IgD-negative memory B cell (primary cell): ENCODE results near the gene THOC6. TPM values are rescaled to one million over a fixed set of nuclear protein-coding genes. Genes with fewer than 3 reads are reported as not detected.

ENCODE experiments used
- H3K27ac Mint-ChIP-seq, 3 donors: one replicate each; pipeline ENCODE4 v1.8.0; 2020 to 2022; ENCODE audit warnings: mild to moderate bottlenecking in 3 of 3, mixed read lengths in 3 of 3, moderate library complexity in 1 of 3
- H3K27me3 Mint-ChIP-seq: one replicate; pipeline ENCODE4 v1.8.0; 2021; ENCODE audit warnings: mixed read lengths
- H3K36me3 Mint-ChIP-seq: one replicate; pipeline ENCODE4 v1.8.0; 2020; ENCODE audit warnings: mild to moderate bottlenecking, mixed read lengths
- H3K4me1 Mint-ChIP-seq, 3 donors: one replicate each; pipeline ENCODE4 v1.8.0; 2020 to 2022; ENCODE audit warnings: mixed read lengths in 3 of 3, mild to moderate bottlenecking in 1 of 3
- H3K4me3 Mint-ChIP-seq, 4 donors: one replicate each; pipeline ENCODE4 v1.8.0; 2020 to 2022; ENCODE audit warnings: mild to moderate bottlenecking in 4 of 4, mixed read lengths in 4 of 4, moderate library complexity in 3 of 4
- H3K9me3 Mint-ChIP-seq, 3 donors: one replicate each; pipeline ENCODE4 v1.8.0; 2020 to 2021; ENCODE audit warnings: mixed read lengths in 3 of 3, mild to moderate bottlenecking in 1 of 3
- polyA plus RNA-seq: library from polyadenylated mRNA; unstranded; fragments of 300-500 nt; fragmentation: Illumina TruSeq; gene quantifications from one replicate; pipeline ENCODE4 v1.2.3, GENCODE V29; 2021

Gene THOC6
- polyA plus RNA-seq, 1 donor from 2014 or later, result 48.2 TPM

DNA sequence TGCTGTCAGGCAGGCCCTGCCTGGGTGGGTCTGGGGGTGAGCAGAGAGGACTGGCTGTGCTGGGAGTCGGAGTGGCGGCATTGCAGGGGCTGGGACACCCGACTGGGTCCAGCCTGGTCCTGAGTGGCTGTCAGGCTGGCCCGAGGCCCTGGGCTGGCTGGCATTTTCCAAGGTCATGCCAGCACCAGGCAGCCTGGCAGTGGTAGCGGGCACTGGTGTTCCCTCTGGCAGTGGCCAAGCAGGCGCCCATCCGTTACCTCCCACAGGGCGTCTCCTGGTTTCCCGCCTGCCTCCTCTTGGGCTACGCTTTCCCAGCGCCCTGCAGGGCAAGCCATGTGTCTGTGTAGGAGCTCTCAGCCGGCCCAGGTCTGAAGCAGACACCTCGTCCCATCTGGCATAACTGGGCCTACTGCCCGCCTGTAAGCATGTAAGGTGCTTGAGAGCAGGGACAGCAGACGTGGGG, 37.9 kb upstream of the THOC6 start:
- Mint-ChIP-seq H3K27ac (no peak overlapping the region), H3K4me1 (peaks cover 0 to 13% (median 8%) of the 10 kb centered on the region in 3 donors), H3K27me3 (no peaks in the 10 kb centered on the region), H3K36me3 (no peaks in the 10 kb centered on the region), H3K4me3 (no peak overlapping the region), H3K9me3 (no peaks in the 10 kb centered on the region)

- Mint-ChIP-seq H3K4me1 (peaks cover 0 to 8% (median 7%) of the 10 kb centered on the region in 3 donors), H3K27ac (peak overlapping the region in 1 of 3 donors; percentile 18), H3K27me3 (no peaks in the 10 kb centered on the region)
These were observed 37.1 kb upstream of the THOC6 start for GRCh38 chr16:2986623-2987188.

GRCh38 chr16:2987286-2987685, 36.5 kb upstream of the THOC6 start:
- Mint-ChIP-seq H3K27me3 (no peaks in the 10 kb centered on the region), H3K4me3 (no peak overlapping the region), H3K36me3 (no peaks in the 10 kb centered on the region), H3K4me1 (peaks cover 0 to 7% (median 7%) of the 10 kb centered on the region in 3 donors), H3K27ac (no peak overlapping the region), H3K9me3 (no peaks in the 10 kb centered on the region)

More at GRCh38 chr16:2986623-2987188, 37.1 kb upstream of the THOC6 start:
- H3K4me3 Mint-ChIP-seq, result no peak overlapping the region
- H3K36me3 Mint-ChIP-seq, result no peaks in the 10 kb centered on the region
- H3K9me3 Mint-ChIP-seq, result no peaks in the 10 kb centered on the region

DNA sequence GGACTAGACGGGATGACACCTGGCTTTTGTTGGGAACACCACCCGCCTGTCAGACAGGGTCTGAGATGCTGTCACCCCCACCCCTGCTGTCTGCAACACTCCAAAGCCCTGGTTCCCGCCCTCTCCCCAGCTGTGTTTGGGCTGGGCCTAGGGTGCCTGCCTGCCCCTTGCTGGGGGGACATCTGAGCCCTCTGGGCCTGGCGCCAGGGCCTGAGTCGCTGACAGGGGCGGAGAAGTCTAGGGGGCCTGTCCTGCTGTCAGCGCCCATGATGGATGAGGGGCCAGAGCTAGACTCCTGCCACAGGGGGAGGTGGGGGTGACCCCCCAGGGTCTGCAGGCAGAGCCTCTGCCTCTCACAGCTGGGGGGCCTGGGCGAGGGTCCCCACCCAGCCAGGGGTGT, 36.0 kb upstream of the THOC6 start:
- Mint-ChIP-seq H3K4me3 (no peak overlapping the region), H3K9me3 (no peaks in the 10 kb centered on the region), H3K27ac (no peak overlapping the region), H3K36me3 (no peaks in the 10 kb centered on the region), H3K27me3 (no peaks in the 10 kb centered on the region), H3K4me1 (peaks cover 0 to 7% (median 4%) of the 10 kb centered on the region in 3 donors)

DNA sequence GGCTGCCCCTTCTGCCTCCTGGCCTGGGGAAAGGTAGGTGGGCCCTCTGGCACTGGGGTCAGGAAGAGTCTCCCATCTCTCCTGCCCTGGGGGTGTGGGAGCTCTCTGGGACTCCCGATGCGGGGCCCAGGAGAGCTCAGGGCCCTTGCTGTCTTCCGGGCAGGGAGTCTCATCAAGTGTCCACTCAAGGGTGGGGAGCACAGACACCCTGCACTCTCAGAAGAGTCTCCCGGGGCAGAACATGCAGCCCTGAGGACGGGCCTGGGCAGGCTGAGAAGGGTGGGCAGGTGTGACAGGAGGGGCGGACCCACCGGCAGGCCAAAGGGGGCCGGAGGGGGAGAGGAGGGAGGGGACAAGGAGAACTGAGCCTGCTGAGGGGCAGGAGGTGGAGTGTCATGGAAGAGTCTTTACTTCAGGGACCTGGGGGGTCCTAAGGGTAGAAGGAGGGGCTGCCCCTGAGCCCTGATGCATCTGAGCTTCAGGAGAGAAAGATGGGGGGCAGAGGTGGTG, 35.2 kb upstream of the THOC6 start:
- Mint-ChIP-seq H3K9me3 (no peaks in the 10 kb centered on the region), H3K36me3 (no peaks in the 10 kb centered on the region), H3K4me1 (peaks cover 0 to 4% (median 2%) of the 10 kb centered on the region in 3 donors), H3K4me3 (no peak overlapping the region), H3K27ac (no peak overlapping the region), H3K27me3 (no peaks in the 10 kb centered on the region)

DNA sequence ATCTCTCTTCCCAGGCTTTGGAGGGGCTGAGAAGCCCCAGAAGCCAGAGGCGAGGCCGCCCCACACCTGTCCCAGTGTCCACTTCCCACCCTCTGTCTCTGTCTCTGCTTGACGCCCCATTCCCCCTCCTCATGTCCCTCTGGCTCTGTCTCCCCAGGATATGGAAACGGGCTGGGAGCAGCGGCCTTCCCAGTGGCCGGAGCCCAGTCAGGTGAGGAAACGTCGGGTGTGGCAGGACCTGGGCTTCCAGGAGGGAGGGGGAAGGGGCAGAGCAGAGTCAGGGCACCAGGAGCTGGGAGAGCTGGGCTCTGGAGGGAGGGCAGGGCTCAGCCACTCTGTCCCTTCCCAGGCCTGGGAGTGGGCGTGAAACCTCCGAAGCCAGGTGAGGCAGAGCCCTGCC, 32.9 kb upstream of the THOC6 start:
- Mint-ChIP-seq H3K4me1 (no peaks in the 10 kb centered on the region), H3K27ac (no peak overlapping the region), H3K4me3 (no peak overlapping the region), H3K27me3 (no peaks in the 10 kb centered on the region), H3K36me3 (no peaks in the 10 kb centered on the region), H3K9me3 (no peaks in the 10 kb centered on the region)

DNA sequence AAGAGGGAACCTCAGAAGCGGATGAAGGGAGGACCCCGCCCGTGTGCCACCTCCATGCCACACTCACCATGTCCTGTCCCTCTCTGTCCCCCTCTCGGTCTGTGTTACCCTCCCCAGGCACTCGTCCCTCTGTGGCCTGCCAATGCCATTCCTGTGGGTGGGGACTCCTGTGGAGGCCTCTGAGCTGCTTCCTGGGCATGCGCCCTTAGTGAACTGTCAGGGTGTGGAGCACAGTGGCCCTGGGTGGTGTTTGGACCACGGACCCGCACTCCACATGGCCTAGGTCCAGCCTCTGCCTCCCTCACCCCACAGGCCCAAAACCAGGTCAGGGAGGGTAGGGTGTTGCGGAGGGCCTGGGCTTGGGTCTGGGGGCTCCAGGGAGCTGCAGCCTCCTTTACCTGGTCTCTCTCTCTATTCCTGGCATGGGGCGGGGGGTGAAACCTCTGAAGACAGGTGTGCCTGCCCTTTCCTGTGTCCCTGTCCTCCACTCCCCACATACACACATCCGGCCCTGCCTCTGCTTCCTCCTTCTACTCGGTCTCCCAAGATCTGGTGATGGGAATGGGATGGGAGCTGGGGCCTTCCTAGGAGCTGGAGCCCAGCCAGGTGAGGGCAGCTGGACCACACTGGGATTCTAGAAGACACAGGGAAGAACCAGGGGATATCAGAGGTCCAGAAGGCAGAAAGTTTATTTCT, 32.1 kb upstream of the THOC6 start:
- no peaks in the 10 kb centered on the region for H3K4me1 Mint-ChIP-seq
- no peak overlapping the region for H3K4me3 Mint-ChIP-seq
- H3K9me3 Mint-ChIP-seq, result no peaks in the 10 kb centered on the region
- no peaks in the 10 kb centered on the region for H3K27me3 Mint-ChIP-seq
- no peaks in the 10 kb centered on the region for H3K36me3 Mint-ChIP-seq
- H3K27ac Mint-ChIP-seq, result no peak overlapping the region

DNA sequence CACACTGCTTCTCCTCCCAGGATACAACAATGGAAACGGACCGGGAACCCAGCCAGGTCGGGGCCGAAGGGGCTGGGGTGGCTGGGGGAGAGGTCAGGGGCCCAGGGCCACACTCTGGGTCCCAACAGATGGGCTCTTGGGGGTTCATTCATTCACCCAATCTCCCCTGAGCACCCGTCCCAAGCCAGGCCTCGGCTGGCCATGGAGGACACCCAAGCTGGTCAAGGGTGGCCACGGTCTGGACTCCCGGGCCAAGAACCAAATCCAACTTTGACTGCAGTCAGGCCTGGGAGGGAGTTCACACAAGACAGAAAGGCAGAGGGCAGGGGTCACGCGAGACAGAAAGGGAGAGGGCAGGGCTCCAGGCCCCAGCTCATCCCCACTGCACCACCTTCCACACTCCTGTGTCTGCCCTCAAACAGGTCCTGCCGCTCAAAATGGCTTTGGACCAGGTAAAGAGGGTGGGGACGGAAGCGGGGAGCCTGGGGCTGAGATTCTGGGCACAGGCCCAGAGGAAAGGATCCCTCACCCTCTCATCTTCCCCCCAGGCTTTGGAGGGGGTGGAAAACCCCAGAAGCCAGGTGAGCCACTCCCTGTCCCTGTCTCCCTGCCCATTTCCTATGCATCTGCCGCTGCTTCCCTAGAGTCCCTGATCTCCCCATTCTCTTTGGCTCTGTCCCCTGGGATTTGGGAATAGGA, 31.3 kb upstream of the THOC6 start:
- Mint-ChIP-seq H3K36me3 (no peaks in the 10 kb centered on the region), H3K27me3 (no peaks in the 10 kb centered on the region), H3K9me3 (no peaks in the 10 kb centered on the region), H3K4me3 (peak overlapping the region in 1 of 4 donors; percentile 28), H3K4me1 (no peaks in the 10 kb centered on the region), H3K27ac (no peak overlapping the region)

GRCh38 chr16:2996298-2996697, 27.5 kb upstream of the THOC6 start:
- Mint-ChIP-seq H3K27me3 (peaks cover 6% of the 10 kb centered on the region), H3K27ac (no peak overlapping the region), H3K4me3 (no peak overlapping the region), H3K9me3 (no peaks in the 10 kb centered on the region), H3K4me1 (no peaks in the 10 kb centered on the region), H3K36me3 (peaks cover 2% of the 10 kb centered on the region)

DNA sequence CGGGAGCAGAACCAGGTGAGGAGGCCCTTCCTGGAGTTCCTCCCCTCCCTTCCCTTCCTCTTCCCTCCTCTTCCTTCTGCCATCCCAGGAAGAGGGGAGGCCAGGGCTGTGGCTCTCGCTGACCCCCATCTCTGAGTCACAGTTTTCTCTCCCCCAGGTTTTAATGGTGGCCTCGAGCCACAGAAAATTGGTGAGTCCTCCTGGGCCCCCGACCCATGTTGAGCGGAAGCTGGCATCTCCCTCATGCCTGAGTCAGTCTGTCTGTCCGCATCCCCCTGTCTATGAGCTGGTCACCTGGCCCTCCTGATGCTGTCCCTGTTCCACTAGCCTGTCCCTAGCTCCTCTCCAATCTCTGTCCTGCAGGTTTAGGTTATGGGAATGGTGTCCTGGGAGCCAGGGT, 23.9 kb upstream of the THOC6 start:
- Mint-ChIP-seq H3K27me3 (peaks cover 8% of the 10 kb centered on the region), H3K4me1 (peaks cover 0 to 5% (median 4%) of the 10 kb centered on the region in 3 donors), H3K36me3 (peaks cover 2% of the 10 kb centered on the region), H3K27ac (no peak overlapping the region), H3K9me3 (no peaks in the 10 kb centered on the region), H3K4me3 (no peak overlapping the region)

DNA sequence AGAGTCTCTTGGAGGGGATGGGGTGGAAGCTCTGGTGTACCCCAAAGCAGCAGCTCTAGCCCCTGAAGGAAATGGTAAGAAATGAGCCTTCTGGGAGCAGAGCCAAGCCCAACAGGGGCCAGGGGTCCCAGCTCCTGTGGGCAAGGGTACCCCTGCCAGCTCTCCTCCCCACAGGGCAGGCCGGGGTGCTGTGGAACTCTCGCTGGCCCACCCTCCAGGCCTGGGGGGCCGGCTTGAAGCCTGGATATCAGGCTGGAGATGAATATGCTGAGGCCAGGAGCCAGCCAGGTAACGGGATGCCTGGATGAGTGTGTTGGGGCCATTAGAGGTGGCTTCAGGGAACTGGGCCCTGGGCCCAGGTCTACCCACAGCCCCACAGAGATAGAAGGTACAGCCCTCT, 23.3 kb upstream of the THOC6 start:
- Mint-ChIP-seq H3K4me1 (peaks cover 0 to 5% (median 4%) of the 10 kb centered on the region in 3 donors), H3K27ac (peak overlapping the region in 1 of 3 donors; percentile 52), H3K4me3 (no peak overlapping the region), H3K9me3 (no peaks in the 10 kb centered on the region), H3K36me3 (peaks cover 2% of the 10 kb centered on the region), H3K27me3 (peaks cover 11% of the 10 kb centered on the region)

GRCh38 chr16:3001316-3001715, 22.5 kb upstream of the THOC6 start:
- Mint-ChIP-seq H3K27ac (peak overlapping the region in 1 of 3 donors; percentile 52), H3K4me1 (peaks cover 0 to 5% (median 4%) of the 10 kb centered on the region in 3 donors), H3K27me3 (peaks cover 15% of the 10 kb centered on the region), H3K4me3 (peak overlapping the region in 1 of 4 donors; percentile 39), H3K9me3 (no peaks in the 10 kb centered on the region), H3K36me3 (peaks cover 2% of the 10 kb centered on the region)

DNA sequence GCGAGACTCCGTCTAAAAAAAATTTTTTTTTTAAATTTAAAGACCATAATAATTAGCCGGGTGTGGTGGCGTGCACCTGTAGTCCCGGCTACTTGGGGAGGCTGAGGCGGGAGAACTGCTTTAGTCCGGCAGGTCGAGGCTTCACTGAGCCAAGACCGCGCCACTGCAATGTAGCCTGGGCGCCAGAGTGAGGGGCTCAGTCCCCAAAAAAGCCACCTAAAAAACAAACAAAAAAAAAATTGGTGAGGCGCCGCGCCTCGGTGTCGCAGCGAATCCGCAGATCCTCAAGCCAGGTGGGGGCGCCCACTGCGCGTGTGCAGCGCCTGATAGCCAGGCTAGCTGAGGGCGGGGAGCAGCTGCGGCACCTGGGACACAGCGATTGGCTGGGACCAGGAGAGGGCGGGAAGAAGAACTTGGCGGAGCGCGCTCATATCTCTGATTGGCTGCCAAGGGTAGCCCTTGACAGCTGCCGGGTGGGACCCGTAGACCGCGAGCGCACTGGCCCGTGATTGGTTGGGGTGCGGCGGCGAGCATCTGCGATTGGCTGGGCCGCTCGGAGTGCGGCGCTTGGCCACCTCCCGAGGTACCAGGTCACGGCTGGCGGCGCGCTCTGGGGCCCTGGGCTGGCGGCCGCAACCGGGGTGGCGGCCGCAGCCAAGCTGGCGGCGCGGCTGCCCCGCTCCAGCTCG, 20.1 kb upstream of the THOC6 start:
- Mint-ChIP-seq H3K9me3 (no peaks in the 10 kb centered on the region), H3K4me1 (peaks cover 15 to 20% (median 20%) of the 10 kb centered on the region in 3 donors), H3K36me3 (peaks cover 2% of the 10 kb centered on the region), H3K27me3 (peaks cover 29% of the 10 kb centered on the region), H3K4me3 (peak overlapping the region; percentile 61 to 88 (median 78)), H3K27ac (peak overlapping the region; percentile 47 to 86 (median 53))

GRCh38 chr16:3004319-3004718, 19.5 kb upstream of the THOC6 start:
- no peak overlapping the region for H3K27ac Mint-ChIP-seq
- peaks cover 2% of the 10 kb centered on the region for H3K36me3 Mint-ChIP-seq
- H3K9me3 Mint-ChIP-seq, result no peaks in the 10 kb centered on the region
- H3K27me3 Mint-ChIP-seq, result peaks cover 26% of the 10 kb centered on the region
- H3K4me3 Mint-ChIP-seq, result no peak overlapping the region
- H3K4me1 Mint-ChIP-seq, result peaks cover 15 to 22% (median 20%) of the 10 kb centered on the region in 3 donors
